T-helper 1 cell treated with Interleukin-12 subunit alpha and Interleukin-12 subunit beta and Interleukin-4 antibody, amounts not matched to agents 30 ng/mL and 1 ng/mL, for 36 hours (primary cell): ENCODE data around the gene DNAH12. TPM values are rescaled to one million over a fixed set of nuclear protein-coding genes. Genes with fewer than 3 reads are reported as not detected.
"Not testable (repeated sequence)": the region's sequence is repeated elsewhere in the genome, so short reads cannot be mapped to it uniquely, and the experiment has no call there.

ENCODE experiments used
- intact Hi-C: fragments of 100-400 bp; cut with micrococcal nuclease; formaldehyde crosslinking; loops from one replicate; pipeline ENCODE4 v1.15.1; 2024
- total RNA-seq: library from RNA; stranded (reverse); gene quantifications from 2 replicates; pipeline ENCODE4 v1.2.3, GENCODE V29; 2022

DNAH12 gene
- total RNA-seq, 1 donor from 2014 or later, result 0.10 TPM

DNA sequence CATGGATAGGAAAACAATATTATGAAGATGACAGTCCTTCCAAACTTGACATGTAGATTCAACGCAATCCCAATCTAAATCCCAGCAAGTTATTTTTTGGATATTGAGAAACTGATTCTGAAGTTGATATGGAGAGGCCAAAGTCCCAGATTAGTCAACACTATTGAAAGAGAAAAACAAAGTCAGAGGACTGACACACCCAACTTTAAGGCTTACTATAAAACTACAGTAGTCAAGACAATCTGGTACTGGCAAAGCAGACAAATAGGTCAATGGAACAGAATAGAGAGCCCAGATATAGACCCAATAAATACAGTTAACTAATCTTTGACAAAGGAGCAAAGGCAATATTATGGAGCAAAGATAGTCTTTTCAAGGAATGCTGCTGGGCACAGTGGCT lies 132.4 kb downstream of the DNAH12 start:
- intact Hi-C loops, result no loop called here

DNA sequence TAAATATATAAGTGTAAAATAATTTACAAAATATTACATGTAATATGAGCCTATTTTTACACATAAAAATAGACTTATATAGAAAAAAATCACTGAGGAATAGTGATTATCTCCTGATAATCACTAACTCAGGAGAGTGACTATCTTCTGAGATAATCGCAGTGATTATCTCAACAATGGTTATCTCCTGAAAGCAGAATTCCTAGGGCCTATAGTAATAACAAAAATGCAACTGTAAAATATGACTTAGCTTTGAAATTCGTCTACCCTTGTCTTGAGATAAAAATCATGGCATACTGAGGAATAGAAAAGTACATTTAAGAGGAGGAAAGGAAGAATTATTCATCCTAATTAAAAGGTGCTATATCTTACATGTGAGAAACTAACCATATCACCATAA lies 134.7 kb downstream of the DNAH12 start:
- intact Hi-C loops, result no loop called here

DNA sequence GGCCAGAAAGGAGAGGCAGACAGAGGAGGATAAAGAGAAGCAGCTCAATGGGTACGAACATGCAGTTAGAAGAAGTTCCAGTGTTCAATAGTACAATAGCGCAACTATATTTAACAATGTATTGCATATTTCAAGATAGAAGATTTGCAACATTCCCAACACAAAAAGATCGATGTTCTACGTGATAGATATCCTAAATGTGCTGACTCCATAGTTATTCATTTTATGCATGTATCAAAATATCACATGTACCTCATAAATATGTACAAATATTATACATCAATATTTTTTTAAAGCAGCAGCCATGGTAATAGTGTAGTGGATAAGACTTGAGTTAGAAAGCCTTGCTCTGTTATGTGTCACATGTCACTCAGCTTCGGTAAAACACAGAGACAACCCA lies 141.5 kb downstream of the DNAH12 start:
- intact Hi-C loops, result no loop called here

DNA sequence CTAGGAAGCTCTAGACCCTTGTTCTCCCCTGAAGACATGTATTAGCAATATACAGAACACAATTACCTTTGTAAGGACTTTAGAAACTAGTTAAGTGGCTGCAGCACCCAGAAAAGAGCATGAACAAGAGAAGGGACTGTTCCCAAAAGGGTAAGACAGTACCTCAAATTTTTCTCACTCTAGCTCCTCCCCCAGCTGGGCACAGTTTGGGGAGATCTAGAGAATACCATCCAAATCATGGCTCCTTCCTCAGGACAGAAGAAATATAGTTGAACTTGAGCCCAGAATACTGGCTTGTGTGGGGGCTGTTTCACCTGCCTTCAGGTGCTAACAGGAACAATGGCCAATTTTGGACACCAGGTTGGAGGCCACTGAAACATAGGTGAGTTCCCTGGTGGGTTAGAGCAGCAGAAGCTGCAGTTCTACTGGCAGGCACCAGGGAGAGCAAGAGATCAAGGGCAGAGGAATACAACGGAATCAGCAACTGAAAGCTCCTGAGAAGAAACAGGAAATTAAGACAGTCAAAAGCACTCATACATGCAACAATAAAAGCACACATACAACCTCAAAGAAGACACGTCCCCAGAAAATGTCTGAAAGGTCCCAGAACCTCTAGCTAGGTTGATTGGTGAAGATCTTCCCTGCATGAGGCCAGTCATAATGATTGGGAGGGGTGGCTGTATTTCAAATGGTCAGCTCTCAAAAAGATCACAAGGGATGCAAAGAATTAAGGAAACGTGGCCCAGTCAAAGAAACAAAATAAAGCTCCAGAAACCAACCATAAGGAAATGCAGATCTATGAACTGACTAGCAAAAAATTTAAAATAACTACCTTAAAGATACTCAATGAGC lies 146.7 kb downstream of the DNAH12 start:
- intact Hi-C loops, result loop anchor here (1.0 to 5.0 kb wide), 8 partner anchors 160 to 611 kb away; partner anchors contain the start of genes ARF4, DENND6A and FLNB

DNA sequence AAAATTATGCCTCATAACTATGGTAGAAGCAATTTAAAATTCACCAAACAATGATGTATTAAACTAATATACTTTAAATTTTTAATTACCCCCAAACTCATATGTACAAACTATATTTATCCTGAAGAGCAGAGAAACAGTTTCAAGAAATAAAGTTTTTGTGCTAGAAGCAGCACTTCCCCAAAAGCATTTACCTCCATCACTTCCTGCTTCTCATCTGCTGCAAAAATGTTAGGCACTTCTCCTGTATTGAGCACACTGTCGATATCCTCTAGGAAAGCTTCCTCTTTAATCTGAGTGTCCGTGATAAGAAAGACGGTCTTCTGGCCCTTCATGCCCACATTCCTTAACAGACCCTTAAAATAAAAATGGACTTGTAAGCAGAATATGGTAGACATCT lies 150.2 kb downstream of the DNAH12 start:
- intact Hi-C loops, result no loop called here

GRCh38 chr3:57391767-57392166 lies 152.4 kb downstream of the DNAH12 start:
- intact Hi-C loops, result no loop called here

DNA sequence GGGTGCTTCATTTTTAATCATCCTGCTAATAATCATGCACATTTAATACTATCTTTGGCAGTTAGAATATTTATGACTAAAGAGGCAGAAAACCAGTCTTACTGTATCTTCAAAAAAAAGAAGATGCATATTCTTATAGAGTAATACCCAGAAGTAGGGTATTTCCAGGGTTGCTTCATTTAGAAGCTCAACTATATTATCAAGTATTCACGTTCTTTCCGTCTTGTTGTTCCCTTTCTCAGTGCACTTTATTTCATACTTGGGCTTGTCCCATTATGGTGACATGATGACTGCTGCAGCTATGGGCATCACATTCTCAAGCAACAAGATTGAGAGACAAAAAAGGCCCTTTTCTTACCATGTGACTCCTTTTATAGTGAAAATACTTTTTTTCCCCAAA lies 154.9 kb downstream of the DNAH12 start:
- intact Hi-C loops, result no loop called here

GRCh38 chr3:57386307-57386706 lies 157.8 kb downstream of the DNAH12 start:
- intact Hi-C loops, result no loop called here

DNA sequence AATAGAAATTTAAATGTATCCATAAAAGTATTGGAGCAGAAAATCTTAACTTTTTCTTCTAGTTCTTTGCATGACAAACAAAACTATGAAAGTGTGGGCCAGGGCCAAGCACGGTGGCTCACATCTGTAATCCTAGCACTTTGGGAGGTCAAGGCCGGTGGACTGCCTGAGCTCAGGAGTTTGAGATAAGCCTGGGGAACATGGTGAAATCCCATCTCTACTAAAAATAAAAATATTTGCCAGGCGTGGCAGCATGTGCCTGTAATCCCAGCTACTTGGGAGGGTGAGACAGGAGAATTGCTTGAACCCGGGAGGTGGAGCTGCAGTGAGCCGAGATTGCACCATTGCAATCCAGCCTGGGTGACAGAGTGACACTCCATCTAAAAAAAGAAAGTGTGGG lies 158.6 kb downstream of the DNAH12 start:
- intact Hi-C loops, result no loop called here

DNA sequence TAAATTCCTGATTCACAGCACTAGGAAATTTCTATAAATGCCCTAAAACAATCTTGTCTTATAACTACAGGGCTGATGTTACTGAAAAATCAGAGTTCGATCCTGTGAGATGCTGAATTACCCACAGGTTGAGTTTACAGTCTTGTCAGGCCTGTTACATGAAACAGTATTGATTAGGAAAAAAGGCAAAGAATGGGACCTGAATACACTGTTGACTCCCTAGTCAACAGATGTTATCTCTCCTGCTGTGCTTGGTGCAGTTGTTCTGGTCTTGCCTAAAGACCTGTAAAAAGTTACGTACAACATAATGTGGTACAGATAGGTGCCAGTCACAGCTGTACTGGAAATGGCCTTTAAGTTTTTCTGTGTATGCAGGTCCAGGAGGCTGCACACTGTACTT lies 160.3 kb downstream of the DNAH12 start:
- intact Hi-C loops, result no loop called here

DNA sequence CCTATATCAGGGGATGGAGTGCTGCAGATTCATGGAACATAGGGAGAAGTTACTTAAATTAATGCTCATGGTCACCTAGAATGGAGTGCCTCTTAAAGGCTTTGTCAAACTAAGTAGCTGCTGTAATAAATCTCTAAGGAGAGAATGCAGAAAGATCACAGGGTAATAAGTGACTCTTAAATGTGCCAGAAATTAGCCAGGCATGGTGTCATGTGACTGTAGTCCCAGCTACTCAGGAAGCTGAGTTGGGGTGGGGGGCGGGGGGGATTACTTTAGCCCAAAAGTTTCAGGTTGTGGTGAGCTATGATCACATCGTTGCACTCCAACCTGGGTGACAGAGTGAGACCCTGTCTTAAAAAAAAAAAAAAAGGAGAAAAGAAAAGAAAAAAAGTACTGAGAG lies 160.7 kb downstream of the DNAH12 start:
- intact Hi-C loops, result no loop called here

- intact Hi-C loops, result no loop called here
Measured at GRCh38 chr3:57382933-57383332, 161.2 kb downstream of the DNAH12 start.

- intact Hi-C loops, result no loop called here
Measured at GRCh38 chr3:57370341-57370740, 173.8 kb downstream of the DNAH12 start.

DNA sequence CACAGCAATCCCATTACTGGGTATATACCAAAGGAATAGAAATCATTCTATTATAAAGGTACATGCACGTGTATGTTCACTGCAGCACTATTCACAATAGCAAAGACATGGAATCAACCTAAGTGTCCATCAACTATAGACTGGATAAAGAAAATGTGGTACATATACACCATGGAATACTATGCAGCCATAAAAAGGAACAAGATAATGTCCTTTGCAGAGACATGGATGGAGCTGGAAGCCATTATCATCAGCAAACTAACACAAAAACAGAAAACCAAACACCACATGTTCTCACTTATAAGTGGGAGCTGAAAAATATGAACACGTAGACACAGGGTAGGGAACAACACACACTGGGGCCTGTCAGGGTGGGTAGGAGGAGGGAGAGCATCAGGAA lies 179.1 kb downstream of the DNAH12 start:
- intact Hi-C loops, result not testable (repeated sequence)

GRCh38 chr3:57356275-57356674 lies 187.9 kb downstream of the DNAH12 start:
- intact Hi-C loops, result not testable (repeated sequence)

- intact Hi-C loops, result no loop called here
Measured at GRCh38 chr3:57354768-57355167, 189.4 kb downstream of the DNAH12 start.

DNA sequence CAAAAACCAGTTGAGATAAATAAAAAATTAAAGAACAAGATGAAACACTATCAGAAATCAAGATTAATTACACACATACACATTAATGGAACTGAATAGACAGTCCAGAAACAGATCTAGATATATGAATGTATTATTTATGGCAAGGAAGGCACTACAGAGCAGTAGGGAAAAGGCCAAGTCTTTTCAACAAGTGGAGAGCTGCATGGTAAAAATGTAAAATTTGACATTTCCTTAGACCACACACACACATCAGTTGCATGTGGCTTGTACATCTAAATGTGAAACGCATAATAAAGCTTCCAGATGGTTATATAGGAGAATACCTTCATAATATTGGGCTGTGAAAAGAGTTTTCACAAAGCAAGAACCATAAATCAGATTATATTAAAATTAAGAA lies 193.9 kb downstream of the DNAH12 start:
- intact Hi-C loops, result no loop called here

GRCh38 chr3:57339071-57339642 lies 205.0 kb downstream of the DNAH12 start:
- intact Hi-C loops, result not testable (repeated sequence)

GRCh38 chr3:57338272-57339070 lies 205.7 kb downstream of the DNAH12 start:
- intact Hi-C loops, result not testable (repeated sequence)

DNA sequence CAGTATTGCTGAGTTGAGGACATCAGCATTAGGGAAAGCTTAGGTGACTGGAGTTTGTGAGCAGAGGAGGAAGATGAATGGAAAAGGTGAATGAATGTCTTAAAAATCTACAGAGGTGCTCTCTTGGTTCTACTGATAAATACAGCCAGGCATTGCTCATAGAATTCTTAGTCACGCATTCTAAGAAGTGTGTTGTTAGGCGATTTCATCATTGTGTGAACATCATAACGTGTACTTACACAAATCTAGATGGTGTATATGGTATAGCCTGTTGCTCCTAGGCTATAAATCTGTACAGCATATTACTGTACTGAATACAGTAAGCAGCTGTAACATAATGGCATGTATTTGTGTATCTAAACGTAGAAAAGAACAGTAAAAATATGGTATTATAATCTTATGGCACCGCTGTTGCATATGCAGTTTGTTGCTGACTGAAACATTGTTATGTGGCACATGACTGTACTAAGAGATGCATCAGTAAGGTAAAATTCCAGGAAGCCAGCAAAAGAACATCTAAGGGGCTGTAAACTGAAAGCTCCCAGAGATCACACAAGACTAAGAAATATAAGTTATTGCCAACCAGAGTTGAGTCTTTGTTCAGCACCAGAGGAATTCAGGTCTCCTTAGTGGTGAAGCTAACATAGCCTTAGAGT lies 208.7 kb downstream of the DNAH12 start:
- intact Hi-C loops, result no loop called here

GRCh38 chr3:57331078-57331610 lies 213.0 kb downstream of the DNAH12 start:
- intact Hi-C loops, result no loop called here
